GM08714 (cell line): ENCODE data around the gene RBM47.
"Not testable (repeated sequence)": the region's sequence is repeated elsewhere in the genome, so short reads cannot be mapped to it uniquely, and the experiment has no call there.

Source experiments
- H3K4me3 ChIP-seq: fragments of 200-500 bp; sonication (Bioruptor generic); 2 replicates; pipeline ENCODE4 v1.5.1; 2014; ENCODE audit warnings: mild to moderate bottlenecking, low read length, inconsistent platforms
- ZNF274 ChIP-seq: IDR thresholded peaks from 2 replicates; pipeline ENCODE4 v1.6.1; 2012; ENCODE audit warnings: mild to moderate bottlenecking, low read depth, low read length

RBM47 gene

GRCh38 chr4:40395908-40396793, 233.5 kb downstream of the RBM47 start:
- TF ChIP-seq ZNF274 = no peak

GRCh38 chr4:40395166-40395900, 234.3 kb downstream of the RBM47 start:
- TF ChIP-seq ZNF274 = no peak
- H3K4me3 ChIP-seq = no peak overlapping the region

More at GRCh38 chr4:40395908-40396793, 233.5 kb downstream of the RBM47 start:
- H3K4me3 ChIP-seq = no peak overlapping the region

- H3K4me3 ChIP-seq = no peak overlapping the region
- no peak for TF ChIP-seq ZNF274
Measured at GRCh38 chr4:40394236-40394635, 235.4 kb downstream of the RBM47 start.

DNA sequence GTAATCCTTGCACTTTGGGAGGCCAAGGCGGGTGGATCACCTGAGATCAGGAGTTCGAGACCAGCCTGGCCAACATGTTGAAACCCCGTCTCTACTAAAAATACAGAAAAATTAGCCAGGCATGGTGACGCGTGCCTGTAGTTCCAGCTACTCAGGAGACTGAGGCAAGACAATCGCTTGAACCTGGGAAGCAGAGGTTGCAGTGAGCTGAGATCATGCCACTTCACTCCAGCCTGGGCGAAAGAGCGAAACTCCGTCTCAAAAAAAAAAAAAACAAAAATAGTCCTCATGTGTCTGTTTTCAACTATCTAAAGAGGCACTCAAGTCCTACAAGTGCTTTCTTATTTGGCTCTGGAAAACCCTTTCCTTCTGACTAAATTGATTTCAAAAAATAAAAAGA, 237.4 kb downstream of the RBM47 start:
- H3K4me3 ChIP-seq = not testable (repeated sequence)

- no peak overlapping the region for H3K4me3 ChIP-seq
- TF ChIP-seq ZNF274 = no peak
Measured at GRCh38 chr4:40389986-40390385, 239.7 kb downstream of the RBM47 start.

DNA sequence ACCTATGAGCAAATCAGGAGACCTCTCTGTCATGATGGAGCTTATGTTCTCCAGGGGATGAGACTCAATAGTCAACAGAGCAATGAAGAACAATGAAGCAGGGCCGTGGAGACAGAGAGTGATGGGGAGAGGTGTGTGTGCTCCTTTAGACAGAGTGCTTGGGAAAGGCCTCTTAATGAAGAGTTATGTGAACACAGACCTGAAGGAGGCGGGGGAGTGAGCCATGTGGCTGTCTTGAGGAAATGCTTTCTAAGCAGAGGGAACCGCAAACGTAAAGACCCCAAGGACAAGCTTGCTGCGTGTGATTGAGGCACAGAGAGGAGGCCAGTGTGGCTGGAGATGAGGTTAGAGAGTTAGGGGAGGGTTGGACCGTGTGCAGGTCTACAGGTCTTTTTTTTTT, 241.4 kb downstream of the RBM47 start:
- TF ChIP-seq ZNF274 = no peak
- H3K4me3 ChIP-seq = no peak overlapping the region

DNA sequence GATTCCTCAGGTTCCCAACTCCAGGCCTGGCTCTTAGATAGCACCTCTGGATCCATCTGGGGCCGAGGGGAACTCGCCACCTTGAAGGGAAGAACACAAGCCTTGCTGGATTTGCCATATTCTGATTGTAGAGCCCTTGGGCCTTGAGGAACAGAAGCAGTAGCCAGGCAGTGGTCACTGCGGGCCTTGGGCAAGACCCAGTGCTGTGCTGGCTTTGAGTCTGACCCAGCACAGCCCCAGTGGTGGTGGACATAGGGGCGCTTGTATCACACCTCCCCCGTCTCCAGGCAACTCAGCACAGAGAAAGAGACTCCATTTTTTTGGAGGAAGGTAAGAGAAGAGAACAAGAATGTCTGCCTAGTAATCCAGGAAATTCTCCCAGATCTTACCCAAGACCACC, 249.0 kb downstream of the RBM47 start:
- no peak overlapping the region for H3K4me3 ChIP-seq
- TF ChIP-seq ZNF274 = no peak

GRCh38 chr4:40379248-40379647, 250.4 kb downstream of the RBM47 start:
- TF ChIP-seq ZNF274 = no peak
- H3K4me3 ChIP-seq = no peak overlapping the region

- no peak for TF ChIP-seq ZNF274
- no peak overlapping the region for H3K4me3 ChIP-seq
Measured at GRCh38 chr4:40378619-40379018, 251.0 kb downstream of the RBM47 start.

DNA sequence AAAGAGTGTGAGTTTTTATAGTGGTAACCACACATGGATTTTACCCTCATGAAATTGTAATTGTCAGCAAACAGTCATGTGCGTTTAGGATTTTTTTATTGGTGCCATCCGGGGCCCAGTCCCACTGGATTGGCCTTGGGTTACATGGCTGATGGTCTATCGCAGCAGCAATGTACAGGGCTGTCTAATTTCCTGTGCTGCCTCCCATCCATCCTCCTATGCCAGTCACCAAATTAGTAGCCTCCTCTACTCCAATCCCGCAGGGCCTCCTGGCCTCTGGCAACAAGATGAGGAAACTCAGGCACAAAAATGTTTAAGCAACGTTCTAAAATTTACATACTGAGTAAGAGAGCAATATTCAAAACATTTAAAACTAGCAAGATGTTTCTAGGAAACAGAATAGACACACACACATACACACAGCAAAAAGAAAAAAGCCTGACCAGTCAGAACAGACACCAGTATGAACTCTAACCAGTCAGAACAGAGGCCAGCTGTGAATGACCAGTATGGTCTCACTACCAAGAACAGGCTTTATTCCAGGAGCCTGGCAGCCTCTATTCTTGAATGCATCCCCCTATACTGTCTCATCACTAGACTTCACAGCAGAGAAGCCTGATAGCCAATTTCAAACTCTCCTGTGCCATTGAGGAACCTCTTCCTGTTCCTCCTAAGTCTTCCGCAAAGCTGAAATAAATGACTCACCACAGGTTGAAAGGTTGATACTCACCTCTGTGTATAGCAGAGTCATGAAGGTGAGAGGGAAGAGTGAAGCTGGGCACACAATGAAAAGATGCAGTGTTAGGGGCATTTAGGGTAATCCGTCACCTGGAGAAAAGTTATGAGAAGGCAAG, 251.9 kb downstream of the RBM47 start:
- no peak overlapping the region for H3K4me3 ChIP-seq
- TF ChIP-seq ZNF274 = no peak

DNA sequence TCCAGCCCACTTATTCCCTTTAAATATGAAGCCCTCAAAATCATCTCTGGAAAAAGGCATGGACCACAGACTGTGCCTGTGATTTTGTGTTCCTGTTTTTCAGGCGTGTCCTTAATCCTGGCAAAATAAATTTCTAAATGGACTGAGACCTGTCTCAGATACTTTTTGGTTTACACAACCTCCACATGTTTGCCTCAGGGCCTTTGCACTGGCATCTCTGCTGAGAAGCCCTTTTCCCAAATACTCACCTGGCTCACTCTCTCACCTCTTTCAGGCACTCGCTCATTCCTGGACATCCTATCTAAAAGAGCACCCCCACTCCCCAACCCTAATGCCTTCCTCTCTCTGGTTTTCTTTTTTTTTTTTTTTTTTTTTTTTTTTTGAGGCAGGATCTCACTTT, 254.0 kb downstream of the RBM47 start:
- no peak for TF ChIP-seq ZNF274
- no peak overlapping the region for H3K4me3 ChIP-seq

- TF ChIP-seq ZNF274 = no peak
- no peak overlapping the region for H3K4me3 ChIP-seq
Measured at GRCh38 chr4:40375095-40375494, 254.6 kb downstream of the RBM47 start.

DNA sequence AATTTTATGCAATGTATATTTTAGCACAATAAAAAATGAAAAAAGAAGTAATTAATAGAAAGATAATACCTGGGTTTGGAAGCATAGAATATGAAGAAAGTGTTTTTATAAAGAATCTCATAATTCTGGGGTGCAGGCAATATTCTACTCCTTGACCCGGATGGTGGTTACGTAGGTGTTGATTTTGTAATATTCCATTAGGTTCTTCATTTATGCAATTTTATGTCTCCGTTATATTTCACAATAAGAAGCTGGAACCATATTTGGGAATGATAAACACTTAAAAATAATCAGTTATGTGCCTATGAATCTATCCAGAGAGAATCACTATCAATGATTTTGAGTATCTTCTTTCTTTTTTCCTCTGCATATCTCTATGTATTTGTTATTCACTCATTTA, 256.0 kb downstream of the RBM47 start:
- no peak for TF ChIP-seq ZNF274
- no peak overlapping the region for H3K4me3 ChIP-seq
